Dendritic cell treated with granulocyte-macrophage colony-stimulating factor and Interleukin-4, amounts not matched to agents 40 ng/mL and 50 ng/mL, for 4 days (primary cell): ENCODE results near the gene RASGEF1C.

Experiments
- H3K27ac Mint-ChIP-seq: one replicate; pipeline ENCODE4 v1.8.0; 2022; ENCODE audit warnings: mild to moderate bottlenecking, mixed read lengths
- H3K27me3 Mint-ChIP-seq: one replicate; pipeline ENCODE4 v1.8.0; 2022; ENCODE audit warnings: mild to moderate bottlenecking, mixed read lengths
- H3K36me3 Mint-ChIP-seq: one replicate; pipeline ENCODE4 v1.8.0; 2022; ENCODE audit warnings: low read depth, mixed read lengths
- H3K4me1 Mint-ChIP-seq: one replicate; pipeline ENCODE4 v1.8.0; 2022; ENCODE audit warnings: low read depth, mixed read lengths
- H3K4me3 Mint-ChIP-seq: one replicate; pipeline ENCODE4 v1.8.0; 2022; ENCODE audit warnings: mild to moderate bottlenecking, moderate library complexity, mixed read lengths
- H3K9me3 Mint-ChIP-seq: one replicate; pipeline ENCODE4 v1.8.0; 2022; ENCODE audit warnings: mixed read lengths
- intact Hi-C: fragments of 100-400 bp; cut with micrococcal nuclease; formaldehyde crosslinking; loops from one replicate; pipeline ENCODE4 v1.15.0; 2022

Gene RASGEF1C

DNA sequence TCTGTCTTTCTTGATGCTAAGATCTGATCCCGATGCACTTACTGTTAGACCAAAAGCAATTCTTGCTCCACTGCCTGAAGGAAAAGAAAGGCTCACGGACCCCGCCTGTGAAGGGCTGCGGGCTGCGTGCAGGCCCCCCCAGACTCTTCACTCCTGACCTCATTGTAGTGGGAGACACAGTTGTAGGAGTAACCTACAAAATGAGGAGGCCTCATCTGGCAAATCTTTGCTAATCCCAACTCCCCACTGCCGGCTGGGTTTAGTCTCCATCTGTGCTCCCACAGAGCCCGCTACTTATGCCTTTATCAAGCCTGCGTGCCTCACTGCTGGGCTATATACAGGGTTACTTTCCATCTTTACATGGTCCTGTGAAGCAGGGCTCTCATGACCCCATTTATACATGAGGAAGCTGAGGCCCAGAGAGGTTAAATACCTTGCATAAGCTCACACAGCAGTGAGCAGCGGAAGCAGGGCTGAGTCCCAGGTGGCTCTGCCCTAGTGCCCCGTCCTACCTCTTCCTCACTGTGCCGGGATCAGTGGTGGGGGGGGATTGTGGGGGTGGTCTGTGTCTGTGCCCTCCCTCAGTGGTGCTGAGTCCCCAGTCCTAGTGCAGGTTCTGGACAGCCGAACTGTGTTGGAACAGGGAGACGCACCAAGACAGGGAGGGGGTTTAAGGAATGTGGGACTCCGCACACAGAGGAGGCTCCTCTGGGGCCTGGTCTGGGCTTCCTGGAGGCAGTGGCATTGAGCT is 93.5 kb downstream of the RASGEF1C start:
- H3K4me3 Mint-ChIP-seq = no peak overlapping the region
- H3K27me3 Mint-ChIP-seq = no peaks in the 10 kb centered on the region
- H3K36me3 Mint-ChIP-seq = no peaks in the 10 kb centered on the region
- no peaks in the 10 kb centered on the region for H3K4me1 Mint-ChIP-seq
- no peak overlapping the region for H3K27ac Mint-ChIP-seq
- intact Hi-C loops = no loop called here
- H3K9me3 Mint-ChIP-seq = no peaks in the 10 kb centered on the region

DNA sequence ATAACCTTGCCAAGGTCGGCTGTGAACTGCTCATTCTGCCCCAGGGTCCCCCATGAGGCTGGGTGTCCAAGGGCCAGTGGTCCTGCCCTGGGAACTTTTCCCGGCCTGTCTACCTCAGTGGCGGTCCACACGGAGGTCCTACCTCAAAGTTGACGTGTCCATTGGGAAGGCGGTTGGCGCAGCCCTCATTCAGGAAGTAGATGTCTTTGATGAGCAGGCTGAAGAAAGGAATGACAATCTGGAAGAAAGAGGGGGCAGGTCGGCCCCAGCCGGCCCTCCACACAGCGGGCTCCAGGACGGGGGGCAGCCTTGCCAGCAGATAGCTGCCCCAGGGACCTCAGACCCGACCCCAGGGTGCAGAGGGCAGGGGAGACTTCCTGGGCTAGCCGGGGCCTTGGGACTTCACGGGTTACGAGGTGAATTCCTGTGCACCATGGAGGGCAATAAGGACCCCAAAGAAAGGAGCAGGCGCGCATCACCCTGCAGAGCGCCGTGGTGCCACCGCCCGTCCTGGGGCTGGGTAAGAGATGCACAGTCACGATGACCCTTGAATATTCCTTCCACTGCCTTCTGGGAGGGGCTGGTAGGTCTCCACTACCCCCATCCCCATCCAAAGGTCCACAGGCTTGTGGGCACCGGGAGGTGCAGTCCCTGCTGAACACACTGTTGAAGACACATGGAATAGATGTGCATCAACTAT is 94.6 kb downstream of the RASGEF1C start:
- Mint-ChIP-seq H3K27me3 (no peaks in the 10 kb centered on the region), H3K36me3 (no peaks in the 10 kb centered on the region), H3K27ac (no peak overlapping the region), H3K4me3 (no peak overlapping the region), H3K9me3 (no peaks in the 10 kb centered on the region), H3K4me1 (no peaks in the 10 kb centered on the region)
- intact Hi-C loops = no loop called here

DNA sequence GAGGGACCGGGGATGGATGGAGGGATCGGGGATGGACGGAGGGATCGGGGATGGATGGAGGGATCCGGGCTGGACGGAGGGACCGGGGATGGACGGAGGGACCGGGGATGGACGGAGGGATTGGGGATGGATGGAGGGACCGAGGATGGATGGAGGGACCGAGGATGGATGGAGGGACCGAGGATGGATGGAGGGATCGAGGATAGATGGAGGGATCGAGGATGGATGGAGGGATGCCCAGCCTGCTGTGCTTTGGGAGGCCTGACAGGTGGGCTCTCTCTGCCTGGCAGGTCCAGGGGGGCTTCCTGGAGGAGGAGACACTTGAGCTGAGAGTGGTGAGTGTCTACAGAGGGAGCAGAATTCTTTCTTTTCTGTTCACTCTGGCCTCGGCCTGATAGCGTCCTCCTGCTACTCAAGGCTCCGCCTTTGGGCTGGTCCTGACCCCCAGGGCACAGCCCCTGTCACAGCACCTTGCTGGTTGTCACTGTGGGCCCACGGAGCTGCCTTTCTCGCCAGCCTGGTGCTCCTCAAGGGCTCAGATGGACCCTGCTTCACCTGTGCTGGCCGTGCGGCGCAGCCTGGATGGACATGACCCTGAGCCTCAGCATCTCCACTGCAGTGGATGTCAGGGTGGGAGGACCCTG is 95.2 kb downstream of the RASGEF1C start:
- intact Hi-C loops = no loop called here
- H3K4me3 Mint-ChIP-seq = no peak overlapping the region
- no peak overlapping the region for H3K27ac Mint-ChIP-seq
- no peaks in the 10 kb centered on the region for H3K27me3 Mint-ChIP-seq
- H3K9me3 Mint-ChIP-seq = no peaks in the 10 kb centered on the region
- H3K36me3 Mint-ChIP-seq = no peaks in the 10 kb centered on the region
- no peaks in the 10 kb centered on the region for H3K4me1 Mint-ChIP-seq

DNA sequence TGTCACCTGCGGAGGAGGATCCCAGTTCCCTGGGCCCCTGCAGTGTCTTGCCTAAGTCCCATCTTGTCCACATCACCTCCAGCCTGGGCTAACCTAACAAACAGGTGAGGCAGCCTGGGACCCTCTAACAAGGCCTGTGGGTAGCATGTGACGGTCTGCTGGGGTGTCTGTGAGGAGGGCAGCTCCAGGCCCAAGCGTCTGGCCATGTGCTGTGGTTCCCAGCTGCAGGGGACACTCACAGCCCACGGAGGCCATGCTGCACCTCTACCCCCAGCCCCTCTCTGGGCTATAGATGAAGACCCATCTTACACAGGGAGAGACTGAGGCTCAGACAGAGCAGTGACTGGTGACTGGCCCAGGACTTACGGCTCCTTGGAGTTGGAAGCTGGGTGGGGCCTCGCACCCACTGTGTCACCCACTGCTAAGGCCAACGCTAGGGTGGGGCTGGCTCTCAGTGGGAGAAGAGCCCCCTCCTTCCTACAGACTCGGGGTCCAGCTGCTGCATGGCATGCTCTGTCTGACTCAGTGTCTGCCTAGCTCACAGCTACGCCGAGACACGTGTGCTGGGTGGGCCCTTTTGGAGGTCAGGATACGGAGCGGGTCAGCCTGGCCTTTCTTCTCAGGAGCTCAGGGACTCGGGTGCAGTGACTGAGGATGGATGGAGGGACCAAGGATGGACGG is 96.7 kb downstream of the RASGEF1C start:
- Mint-ChIP-seq H3K27me3 (peaks cover 7% of the 10 kb centered on the region), H3K9me3 (peaks cover 6% of the 10 kb centered on the region), H3K4me1 (no peaks in the 10 kb centered on the region), H3K27ac (no peak overlapping the region), H3K36me3 (no peaks in the 10 kb centered on the region), H3K4me3 (no peak overlapping the region)
- intact Hi-C loops = no loop called here

DNA sequence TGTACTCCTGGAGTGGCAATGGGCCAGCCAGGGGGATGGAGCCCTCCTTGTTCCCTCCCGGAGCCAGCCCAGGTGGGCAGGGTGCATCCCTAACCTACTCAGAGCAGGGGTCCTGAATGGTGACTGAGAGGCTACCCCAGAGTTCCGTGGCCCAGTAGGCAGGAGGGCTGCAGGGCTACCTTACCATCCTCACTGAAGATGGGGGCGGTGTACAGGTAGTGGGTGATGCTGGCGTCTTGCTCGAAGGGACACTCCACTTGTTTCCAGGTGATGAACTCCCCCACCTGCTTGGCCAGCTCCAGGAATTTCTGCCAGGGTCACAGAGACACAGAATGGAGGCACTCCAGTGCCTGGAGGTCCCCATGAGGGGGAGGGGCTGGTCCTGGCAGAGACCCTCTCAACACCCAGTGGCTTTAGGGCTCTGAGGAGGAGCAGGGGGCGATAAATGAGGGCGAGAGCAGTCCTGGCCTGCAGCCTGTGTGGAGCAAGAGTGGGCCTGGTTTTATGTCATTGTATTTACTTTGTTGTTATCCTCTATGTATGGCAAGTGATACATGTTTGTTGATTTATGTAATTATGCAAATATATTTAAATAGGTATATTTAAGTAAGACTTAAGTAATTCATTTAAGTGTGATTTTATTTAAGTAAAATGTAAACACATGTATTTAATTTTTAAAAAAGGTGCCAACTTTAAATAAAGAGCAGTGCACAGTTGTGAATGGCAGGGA is 97.6 kb downstream of the RASGEF1C start:
- Mint-ChIP-seq H3K27me3 (peaks cover 7% of the 10 kb centered on the region), H3K4me3 (no peak overlapping the region), H3K36me3 (no peaks in the 10 kb centered on the region), H3K27ac (no peak overlapping the region), H3K4me1 (peaks cover 2% of the 10 kb centered on the region), H3K9me3 (peaks cover 13% of the 10 kb centered on the region)
- intact Hi-C loops = no loop called here

DNA sequence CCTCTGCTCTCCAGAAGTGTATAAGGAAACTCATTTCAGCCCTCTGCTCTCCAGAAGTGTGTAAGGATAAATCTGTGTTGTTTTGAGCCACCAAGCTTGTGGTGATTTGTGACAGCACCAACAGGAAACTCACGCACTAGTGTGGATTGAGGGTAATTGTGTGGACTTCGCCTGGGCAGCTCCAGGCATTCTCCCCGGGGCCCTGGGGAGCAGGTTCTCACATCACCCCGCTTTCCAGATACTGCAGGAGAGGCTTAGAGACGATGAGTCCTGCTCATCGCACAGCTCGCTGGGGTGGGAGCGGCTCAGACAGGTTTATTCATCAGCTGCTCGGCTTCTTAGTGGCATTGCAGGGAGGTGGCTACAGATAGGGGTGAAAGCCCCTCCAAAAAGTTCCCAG is 99.1 kb downstream of the RASGEF1C start:
- no peaks in the 10 kb centered on the region for H3K36me3 Mint-ChIP-seq
- H3K4me3 Mint-ChIP-seq = no peak overlapping the region
- H3K27ac Mint-ChIP-seq = no peak overlapping the region
- peaks cover 7% of the 10 kb centered on the region for H3K27me3 Mint-ChIP-seq
- peaks cover 19% of the 10 kb centered on the region for H3K9me3 Mint-ChIP-seq
- H3K4me1 Mint-ChIP-seq = peaks cover 8% of the 10 kb centered on the region
- intact Hi-C loops = no loop called here

DNA sequence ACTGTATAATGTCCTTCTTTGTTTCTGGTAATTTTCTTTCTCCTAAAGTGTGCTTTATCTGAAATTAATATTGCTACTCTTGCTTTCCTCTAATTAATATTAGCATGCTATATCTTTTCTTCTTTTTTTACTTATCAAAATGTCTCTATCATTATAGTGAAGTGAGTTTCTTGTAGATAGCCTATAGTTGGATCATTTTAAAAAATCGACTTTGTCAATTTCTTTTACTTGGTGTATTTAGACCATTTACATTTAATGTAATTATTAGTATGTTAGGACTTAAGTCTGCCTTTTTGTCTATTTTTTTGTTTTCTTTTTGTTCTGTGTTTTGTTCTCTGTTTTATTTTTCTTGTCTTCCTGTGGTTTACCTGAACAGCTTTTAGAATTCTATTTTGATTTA is 102.0 kb downstream of the RASGEF1C start:
- peaks cover 19% of the 10 kb centered on the region for H3K9me3 Mint-ChIP-seq
- no peaks in the 10 kb centered on the region for H3K36me3 Mint-ChIP-seq
- peaks cover 8% of the 10 kb centered on the region for H3K4me1 Mint-ChIP-seq
- no peak overlapping the region for H3K27ac Mint-ChIP-seq
- intact Hi-C loops = no loop called here
- H3K4me3 Mint-ChIP-seq = no peak overlapping the region
- peaks cover 15% of the 10 kb centered on the region for H3K27me3 Mint-ChIP-seq

DNA sequence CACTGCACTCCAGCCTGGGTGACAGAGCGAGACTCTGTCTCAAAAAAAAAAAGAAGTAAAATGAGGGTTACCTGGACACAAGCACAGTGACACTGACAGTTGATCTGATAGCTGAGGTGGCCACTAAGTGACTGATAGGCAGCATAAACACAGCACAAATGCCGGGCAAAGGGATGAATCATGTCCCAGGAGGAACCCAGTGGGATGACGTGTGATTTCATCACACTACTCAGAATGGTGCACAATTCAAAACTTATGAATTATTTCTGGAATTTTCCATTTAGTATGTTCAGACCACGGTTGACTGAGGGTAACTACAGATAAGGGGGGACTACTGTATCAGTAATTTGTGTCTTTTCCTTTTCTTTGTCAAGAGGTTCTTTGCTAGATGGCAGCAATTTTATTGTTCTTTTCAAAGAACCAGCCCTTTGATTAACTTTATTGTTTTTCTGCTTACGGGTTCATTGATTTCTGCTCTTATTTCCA is 103.1 kb downstream of the RASGEF1C start:
- Mint-ChIP-seq H3K27me3 (peaks cover 21% of the 10 kb centered on the region), H3K36me3 (no peaks in the 10 kb centered on the region), H3K4me1 (peaks cover 8% of the 10 kb centered on the region), H3K27ac (no peak overlapping the region), H3K4me3 (no peak overlapping the region), H3K9me3 (peaks cover 19% of the 10 kb centered on the region)
- intact Hi-C loops = no loop called here

DNA sequence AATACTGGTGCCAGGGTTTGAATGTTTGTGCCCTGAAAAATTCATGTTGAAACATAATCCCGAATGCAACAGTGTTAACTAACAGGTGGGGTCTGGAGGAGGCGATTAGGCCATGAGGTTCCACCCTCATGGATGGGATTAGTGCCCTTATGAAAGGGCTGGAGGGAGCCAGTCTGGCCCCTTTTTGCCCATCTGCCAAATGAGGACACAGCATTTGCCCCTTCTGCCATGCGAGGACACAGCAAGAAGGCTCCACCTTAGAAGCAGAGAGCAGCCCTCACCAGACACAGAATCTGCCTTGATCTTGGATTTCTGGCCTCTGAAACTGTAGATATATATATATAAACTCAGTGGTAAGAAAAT is 104.9 kb downstream of the RASGEF1C start:
- peaks cover 8% of the 10 kb centered on the region for H3K4me1 Mint-ChIP-seq
- intact Hi-C loops = no loop called here
- H3K36me3 Mint-ChIP-seq = no peaks in the 10 kb centered on the region
- H3K4me3 Mint-ChIP-seq = no peak overlapping the region
- peaks cover 19% of the 10 kb centered on the region for H3K9me3 Mint-ChIP-seq
- H3K27me3 Mint-ChIP-seq = peaks cover 21% of the 10 kb centered on the region
- H3K27ac Mint-ChIP-seq = no peak overlapping the region

DNA sequence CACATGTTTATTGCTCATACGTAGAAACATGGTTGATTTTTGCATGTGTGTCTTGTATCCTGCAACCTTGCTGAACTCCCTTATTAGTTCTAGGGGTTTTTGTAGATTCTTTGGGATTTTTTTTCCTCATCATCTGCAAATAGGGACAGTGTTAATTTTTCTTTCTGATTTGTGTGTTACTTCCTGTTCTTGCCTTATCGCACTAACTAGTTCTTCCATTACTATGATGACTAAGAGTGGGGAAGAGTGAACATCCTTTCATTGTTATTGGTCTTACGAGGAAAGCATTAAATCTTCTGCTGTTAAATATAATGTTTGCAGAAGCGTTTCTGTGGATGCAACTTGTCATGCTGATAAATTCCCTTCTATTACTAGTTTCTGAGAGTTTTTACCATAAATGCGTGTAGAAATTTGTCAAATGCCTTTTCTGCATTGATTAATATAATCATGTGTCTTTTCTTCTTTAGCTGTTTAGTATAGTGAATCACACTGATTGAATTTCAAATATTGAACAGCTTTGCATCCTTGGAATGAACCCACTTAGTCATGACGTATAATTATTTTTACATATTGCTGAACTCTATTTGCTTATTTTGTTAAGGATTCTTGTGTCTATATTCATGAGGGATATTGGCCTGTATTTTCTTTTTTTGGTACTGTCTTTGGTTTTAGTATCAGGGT is 105.4 kb downstream of the RASGEF1C start:
- no peak overlapping the region for H3K4me3 Mint-ChIP-seq
- intact Hi-C loops = no loop called here
- no peak overlapping the region for H3K27ac Mint-ChIP-seq
- no peaks in the 10 kb centered on the region for H3K36me3 Mint-ChIP-seq
- H3K9me3 Mint-ChIP-seq = peaks cover 19% of the 10 kb centered on the region
- H3K27me3 Mint-ChIP-seq = peaks cover 21% of the 10 kb centered on the region
- peaks cover 8% of the 10 kb centered on the region for H3K4me1 Mint-ChIP-seq

DNA sequence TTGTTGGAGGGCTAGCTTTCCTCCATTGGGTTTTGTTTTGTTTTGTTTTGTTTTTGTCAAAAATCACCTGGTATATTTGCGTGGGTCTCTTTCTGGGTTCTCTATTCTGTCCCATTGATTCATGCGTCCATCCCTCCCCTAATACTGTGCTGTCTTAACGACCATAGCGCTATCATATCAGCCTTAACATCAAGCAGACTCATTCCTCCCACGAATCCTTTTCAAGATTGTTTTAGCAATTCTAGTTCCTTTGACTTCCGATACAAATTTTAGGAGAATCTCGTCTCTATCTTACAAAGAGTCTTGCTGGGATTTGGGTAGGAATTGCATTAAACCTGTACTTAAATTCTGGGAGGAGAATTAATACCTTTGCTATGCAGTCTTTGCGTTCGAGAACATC is 106.4 kb downstream of the RASGEF1C start:
- Mint-ChIP-seq H3K9me3 (peaks cover 13% of the 10 kb centered on the region), H3K4me1 (peaks cover 8% of the 10 kb centered on the region), H3K27me3 (peaks cover 14% of the 10 kb centered on the region), H3K27ac (no peak overlapping the region), H3K36me3 (no peaks in the 10 kb centered on the region), H3K4me3 (no peak overlapping the region)
- intact Hi-C loops = no loop called here

DNA sequence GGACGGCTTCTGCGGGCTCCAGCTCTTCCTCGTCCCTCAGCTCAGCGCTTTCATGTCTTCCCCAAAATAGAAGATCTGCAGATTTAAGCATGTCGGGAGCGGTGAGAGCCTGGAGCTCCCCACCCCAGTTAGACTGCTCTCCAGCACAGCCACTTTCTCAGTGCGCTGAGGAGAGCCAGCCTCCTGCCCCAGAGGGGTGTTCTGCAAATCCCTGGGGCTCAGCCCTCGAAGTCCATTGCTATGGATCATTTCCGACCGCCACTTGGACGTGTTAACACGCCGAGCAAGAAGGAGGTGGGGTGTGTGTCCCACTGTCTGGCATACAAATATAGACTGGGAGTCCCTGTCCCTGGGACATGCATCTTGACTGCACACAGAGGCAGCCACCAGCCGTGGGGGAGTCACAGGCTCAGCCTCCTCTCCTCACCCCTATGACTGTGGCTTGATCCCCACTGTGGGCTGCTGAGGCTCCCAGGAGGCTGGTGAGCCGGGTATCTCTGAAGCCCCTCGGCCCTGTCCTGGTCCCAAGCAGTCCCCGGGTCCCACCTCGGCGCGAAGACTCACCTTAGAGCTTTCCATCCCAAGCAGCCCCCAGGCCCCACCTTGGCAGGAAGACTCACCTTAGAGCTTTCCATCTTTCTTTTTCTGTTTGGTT is 107.4 kb downstream of the RASGEF1C start:
- Mint-ChIP-seq H3K4me1 (peaks cover 13% of the 10 kb centered on the region), H3K27ac (no peak overlapping the region), H3K4me3 (no peak overlapping the region), H3K27me3 (peaks cover 14% of the 10 kb centered on the region), H3K9me3 (peaks cover 10% of the 10 kb centered on the region), H3K36me3 (no peaks in the 10 kb centered on the region)
- intact Hi-C loops = no loop called here
